ENCODE measurements around the gene HECTD1. TPM values are rescaled to one million over a fixed set of nuclear protein-coding genes. Genes with fewer than 3 reads are reported as not detected.

HECTD1 gene
- polyA plus RNA-seq, 2 of the 4 experiments (the other 2 are of a cell fraction), result 60.7 to 149 TPM

- TF ChIP-seq, protein P1, sequence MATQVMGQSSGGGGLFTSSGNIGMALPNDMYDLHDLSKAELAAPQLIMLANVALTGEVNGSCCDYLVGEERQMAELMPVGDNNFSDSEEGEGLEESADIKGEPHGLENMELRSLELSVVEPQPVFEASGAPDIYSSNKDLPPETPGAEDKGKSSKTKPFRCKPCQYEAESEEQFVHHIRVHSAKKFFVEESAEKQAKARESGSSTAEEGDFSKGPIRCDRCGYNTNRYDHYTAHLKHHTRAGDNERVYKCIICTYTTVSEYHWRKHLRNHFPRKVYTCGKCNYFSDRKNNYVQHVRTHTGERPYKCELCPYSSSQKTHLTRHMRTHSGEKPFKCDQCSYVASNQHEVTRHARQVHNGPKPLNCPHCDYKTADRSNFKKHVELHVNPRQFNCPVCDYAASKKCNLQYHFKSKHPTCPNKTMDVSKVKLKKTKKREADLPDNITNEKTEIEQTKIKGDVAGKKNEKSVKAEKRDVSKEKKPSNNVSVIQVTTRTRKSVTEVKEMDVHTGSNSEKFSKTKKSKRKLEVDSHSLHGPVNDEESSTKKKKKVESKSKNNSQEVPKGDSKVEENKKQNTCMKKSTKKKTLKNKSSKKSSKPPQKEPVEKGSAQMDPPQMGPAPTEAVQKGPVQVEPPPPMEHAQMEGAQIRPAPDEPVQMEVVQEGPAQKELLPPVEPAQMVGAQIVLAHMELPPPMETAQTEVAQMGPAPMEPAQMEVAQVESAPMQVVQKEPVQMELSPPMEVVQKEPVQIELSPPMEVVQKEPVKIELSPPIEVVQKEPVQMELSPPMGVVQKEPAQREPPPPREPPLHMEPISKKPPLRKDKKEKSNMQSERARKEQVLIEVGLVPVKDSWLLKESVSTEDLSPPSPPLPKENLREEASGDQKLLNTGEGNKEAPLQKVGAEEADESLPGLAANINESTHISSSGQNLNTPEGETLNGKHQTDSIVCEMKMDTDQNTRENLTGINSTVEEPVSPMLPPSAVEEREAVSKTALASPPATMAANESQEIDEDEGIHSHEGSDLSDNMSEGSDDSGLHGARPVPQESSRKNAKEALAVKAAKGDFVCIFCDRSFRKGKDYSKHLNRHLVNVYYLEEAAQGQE (IDR thresholded peaks at IDR 0.05), result no peak
- TF ChIP-seq HOXA7 (CRISPR knock-in tag; IDR thresholded peaks at IDR 0.05) (no peak), MAFK (IDR thresholded peaks at IDR 0.05; ENCODE audit: partially characterized antibody) (no peak), ATOH8 (CRISPR knock-in tag; IDR thresholded peaks at IDR 0.05; ENCODE audit: low read depth) (no peak), KDM1A (IDR thresholded peaks at IDR 0.05; ENCODE audit: low read depth) (no peak), JUNB (IDR thresholded peaks at IDR 0.05) (no peak), TP53 (CRISPR knock-in tag; IDR thresholded peaks at IDR 0.05) (no peak), ZSCAN20 (CRISPR knock-in tag; IDR thresholded peaks at IDR 0.05) (no peak)
Measured at GRCh38 chr14:31085027-31085426, 122.6 kb downstream of the HECTD1 start (continued).

- CTCF ChIA-PET, result interaction anchor here (1.4 to 3.8 kb wide), 2 partner anchors 16 to 102 kb away, joined by 3 to 68 read pairs; no protein-coding TSS in a partner anchor
- Histone ChIP-seq H3K4me3 (no peak overlapping the region), H3K27ac (no peak overlapping the region), H3K4me2 (no peak overlapping the region), H3K4me1 (peaks cover 11% of the 10 kb centered on the region), H3K9me3 (no peaks in the 10 kb centered on the region)
- no peak for TF ChIP-seq CBX2 (IDR thresholded peaks at IDR 0.05; ENCODE audit: borderline replicate concordance, low read depth)
- peak in 1 of 2 experiments; percentile 12; a peak in 1 of 5 replicates for TF ChIP-seq RAD21 (conservative IDR thresholded peaks at IDR 0.05 in 1 of 2, IDR thresholded peaks at IDR 0.05 in 1 of 2)
- ATAC-seq, result no peak; a peak in 1 of 6 replicates
- no peak for FAIRE-seq
- WGBS (ENCODE audit: missing lambda C conversion rate), result 87% methylated on average over 5 of the region's 5 CpGs
- POLR2A ChIA-PET, result no interaction called here
- DNase-seq (ENCODE audit: low read depth in 1 of 2, low spot score in 1 of 2), result no peak
Measured at GRCh38 chr14:31084385-31084784, 123.2 kb downstream of the HECTD1 start.

DNA sequence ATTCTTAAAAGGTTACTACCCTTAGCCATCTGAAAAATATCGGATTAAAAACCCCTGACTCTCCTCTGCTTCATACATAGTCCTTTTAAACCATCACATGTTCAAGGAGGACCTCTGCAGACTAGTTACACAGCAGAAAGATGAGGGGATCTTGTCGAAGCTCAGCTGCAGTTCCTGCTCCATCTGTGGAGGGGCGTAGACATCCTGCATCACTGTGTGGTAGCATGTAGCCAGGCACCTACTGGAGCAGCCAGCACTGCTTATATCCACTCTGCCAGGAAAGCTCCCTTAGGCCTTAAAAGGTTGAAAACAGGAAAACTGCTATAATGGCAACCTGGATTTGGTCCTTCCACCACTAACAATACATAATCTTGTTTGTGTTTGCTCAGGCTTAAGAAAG is 123.8 kb downstream of the HECTD1 start:
- DNase-seq (ENCODE audit: low read depth in 1 of 2, low spot score in 1 of 2) (no peak), ATAC-seq (0 out of 6 replicates have a peak, but pooled peaks of 1 of the 2 experiments have one; percentile 24), FAIRE-seq (no peak)
- H3K27ac ChIP-seq, result no peak overlapping the region
- WGBS (ENCODE audit: missing lambda C conversion rate), result 81% methylated on average over 3 of the region's 3 CpGs
- peaks cover 11% of the 10 kb centered on the region for H3K4me1 ChIP-seq
- no peak overlapping the region for H3K4me3 ChIP-seq
- ChIA-PET POLR2A (no interaction called here), CTCF (interaction anchor here (1.4 to 3.8 kb wide), 3 partner anchors 16 to 101 kb away, joined by 3 to 68 read pairs (median 4); no protein-coding TSS in a partner anchor)
- TF ChIP-seq, protein P1 (IDR thresholded peaks at IDR 0.05), result no peak
- no peak for TF ChIP-seq CEBPB (IDR thresholded peaks at IDR 0.05)
- no peak for TF ChIP-seq RNF2 (IDR thresholded peaks at IDR 0.05; ENCODE audit: borderline replicate concordance, low read depth)
- no peak for TF ChIP-seq RARB (CRISPR knock-in tag; IDR thresholded peaks at IDR 0.05)
- TF ChIP-seq, protein P2, sequence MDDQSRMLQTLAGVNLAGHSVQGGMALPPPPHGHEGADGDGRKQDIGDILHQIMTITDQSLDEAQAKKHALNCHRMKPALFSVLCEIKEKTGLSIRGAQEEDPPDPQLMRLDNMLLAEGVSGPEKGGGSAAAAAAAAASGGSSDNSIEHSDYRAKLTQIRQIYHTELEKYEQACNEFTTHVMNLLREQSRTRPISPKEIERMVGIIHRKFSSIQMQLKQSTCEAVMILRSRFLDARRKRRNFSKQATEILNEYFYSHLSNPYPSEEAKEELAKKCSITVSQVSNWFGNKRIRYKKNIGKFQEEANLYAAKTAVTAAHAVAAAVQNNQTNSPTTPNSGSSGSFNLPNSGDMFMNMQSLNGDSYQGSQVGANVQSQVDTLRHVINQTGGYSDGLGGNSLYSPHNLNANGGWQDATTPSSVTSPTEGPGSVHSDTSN (IDR thresholded peaks at IDR 0.05), result no peak
- no peaks in the 10 kb centered on the region for H3K9me3 ChIP-seq
- no peak overlapping the region for H3K4me2 ChIP-seq
